Measurements from ENCODE around the gene ULK4.
"Not testable (repeated sequence)": the region's sequence is repeated elsewhere in the genome, so short reads cannot be mapped to it uniquely, and the experiment has no call there.

The ULK4 gene

DNA sequence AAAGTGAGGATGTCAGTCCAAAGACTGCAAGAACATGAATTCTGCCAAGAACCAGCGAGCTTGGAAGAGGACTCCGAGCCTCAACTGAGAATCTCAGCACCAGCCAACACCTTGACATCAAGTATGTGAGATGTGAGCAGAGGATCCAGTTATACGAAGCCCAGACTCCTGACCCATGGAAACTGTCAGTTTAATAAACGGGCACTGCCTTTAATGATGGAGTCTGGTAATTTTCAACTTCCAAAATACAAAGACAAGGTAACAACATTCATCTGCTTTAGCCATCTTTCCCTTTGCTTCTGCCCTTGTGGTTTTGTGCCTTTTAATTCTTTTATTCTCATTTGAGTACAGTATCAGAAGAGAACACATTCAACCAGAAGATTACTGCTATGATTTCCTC, 211.9 kb downstream of the ULK4 start:
- DNase-seq, result no peak

DNA sequence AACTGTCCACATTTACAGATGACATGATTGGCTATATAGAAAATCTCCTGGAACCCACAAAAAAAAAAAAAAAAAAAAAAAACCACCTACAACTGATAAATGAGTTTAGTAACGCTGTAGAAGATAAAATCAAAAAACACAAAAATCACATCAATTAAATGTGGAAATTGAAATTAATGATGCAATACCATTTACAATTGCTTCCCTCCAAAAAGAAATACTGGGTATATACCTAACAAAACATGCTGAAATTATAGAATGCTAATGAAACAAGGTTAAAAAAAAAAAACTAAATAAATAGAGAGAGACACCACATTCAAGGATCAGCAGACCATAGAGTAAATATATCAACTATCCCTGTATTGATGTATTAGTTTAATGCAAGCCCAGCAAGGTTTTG, 215.7 kb downstream of the ULK4 start:
- DNase-seq, result no peak

DNA sequence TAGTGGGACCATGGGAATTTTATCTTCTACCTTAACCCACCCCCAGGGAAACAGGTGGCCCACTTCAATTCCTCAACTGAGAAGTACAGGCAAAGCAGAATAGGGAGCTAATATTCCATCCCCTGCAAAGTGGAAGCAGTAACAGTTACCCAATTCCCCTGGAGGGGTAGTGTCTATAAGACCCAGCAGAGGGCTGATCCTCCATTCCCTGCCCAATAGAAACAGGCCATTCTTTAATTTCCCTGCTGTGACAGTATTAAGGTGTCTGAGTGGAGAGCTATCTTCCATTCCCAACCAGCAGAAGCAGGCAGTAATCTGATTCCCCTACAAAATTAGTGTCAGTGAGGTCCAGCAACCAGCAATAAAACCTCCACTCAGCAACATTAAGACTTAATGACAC, 219.8 kb downstream of the ULK4 start:
- no peak for DNase-seq

DNA sequence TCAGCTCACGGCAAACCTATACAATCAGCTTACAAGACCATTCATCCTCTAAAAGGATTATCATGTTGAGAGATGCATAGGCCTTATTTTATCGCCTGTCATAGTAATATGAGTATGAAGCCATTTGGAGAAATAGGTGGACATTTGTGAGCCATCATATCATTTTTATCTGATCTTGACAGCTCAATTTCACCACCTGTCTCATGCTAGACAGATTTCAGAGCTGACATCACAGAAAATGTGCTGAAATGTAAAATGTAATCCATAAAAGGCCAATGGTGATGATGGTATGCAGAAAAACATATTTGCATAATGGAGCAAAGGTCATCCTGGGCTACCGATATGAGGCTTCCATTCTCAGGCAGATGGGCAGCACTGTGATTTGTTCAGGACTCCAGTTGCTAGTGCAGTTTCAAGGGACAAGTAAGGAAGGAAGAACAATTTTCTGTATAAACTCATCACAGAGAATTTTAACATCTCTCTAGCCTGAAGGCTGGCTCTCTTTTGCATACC, 221.5 kb downstream of the ULK4 start:
- no peak for DNase-seq

DNA sequence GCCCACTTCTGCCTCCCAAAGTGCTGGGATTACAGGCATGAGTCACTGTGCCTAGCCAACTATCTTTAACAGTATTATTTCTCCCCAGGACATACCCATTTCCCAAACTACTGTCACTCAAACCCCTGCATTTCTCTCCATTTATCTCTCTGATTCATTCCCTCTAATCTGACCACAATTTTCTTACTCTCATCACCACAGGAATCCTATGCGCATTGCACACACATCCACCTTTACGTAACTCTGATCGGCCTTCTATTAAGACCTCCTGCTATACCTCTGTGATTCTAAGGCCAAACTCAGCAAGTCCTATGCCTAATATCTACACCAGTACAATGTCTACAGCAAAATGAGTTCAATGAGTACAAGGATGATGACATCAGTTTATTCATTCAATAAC, 235.0 kb downstream of the ULK4 start:
- DNase-seq, result no peak

DNA sequence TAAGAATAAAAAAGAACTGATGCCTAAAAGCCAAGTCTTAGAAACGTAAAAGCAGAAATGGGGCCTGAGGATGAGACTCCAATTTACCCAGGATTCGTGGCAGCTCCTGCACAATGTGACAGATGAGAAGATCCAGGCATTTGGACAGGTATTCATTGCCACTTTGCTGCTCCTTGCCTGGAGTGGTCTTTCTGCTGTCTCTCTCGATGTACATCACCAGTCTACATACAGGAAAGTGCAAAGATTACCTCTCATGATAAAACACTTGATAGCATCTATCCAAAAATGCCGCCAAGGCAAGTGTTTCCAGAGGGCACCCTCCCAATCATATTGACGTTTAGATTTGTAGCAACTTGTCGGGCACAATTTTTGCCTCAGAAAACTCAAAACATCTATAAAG, 244.3 kb downstream of the ULK4 start:
- no peak for DNase-seq

DNA sequence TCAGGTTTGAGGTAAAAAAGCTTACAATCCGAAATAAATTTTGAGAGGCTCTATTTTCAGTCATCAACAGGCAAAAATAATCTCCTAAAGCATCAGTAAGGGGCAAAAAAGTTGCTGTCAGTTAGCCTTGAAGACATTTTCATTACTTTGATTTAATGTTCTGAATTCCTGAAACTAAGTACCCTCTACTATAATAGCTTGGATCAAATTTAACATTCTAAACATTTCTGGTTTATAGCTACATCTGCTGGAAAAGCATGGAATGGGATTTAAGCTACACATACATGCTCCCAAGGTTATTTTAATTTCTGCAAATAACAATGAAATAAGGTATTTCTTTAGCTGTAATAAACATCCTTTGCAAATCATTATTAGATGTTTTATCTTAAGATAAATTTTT, 245.4 kb downstream of the ULK4 start:
- DNase-seq, result peak in 1 of 2 experiments; percentile 8

DNA sequence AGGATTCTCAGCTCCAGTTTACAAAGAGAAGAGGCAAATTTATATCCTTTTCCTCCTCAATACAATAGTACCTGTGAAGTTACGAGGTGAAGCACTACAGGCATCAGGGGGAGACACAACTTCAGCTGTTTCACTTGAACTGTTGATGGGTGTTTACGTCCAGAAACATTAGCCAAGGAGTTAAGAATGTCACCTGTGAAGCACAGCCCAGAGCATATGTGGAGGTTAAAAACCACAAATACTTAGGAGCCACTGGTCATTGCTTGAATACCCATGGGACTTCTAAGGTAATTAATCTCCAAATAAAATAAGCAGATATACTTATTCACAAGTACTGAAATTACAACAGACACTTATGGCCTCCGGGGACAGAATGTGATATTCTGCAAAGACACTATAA, 246.5 kb downstream of the ULK4 start:
- DNase-seq, result no peak

DNA sequence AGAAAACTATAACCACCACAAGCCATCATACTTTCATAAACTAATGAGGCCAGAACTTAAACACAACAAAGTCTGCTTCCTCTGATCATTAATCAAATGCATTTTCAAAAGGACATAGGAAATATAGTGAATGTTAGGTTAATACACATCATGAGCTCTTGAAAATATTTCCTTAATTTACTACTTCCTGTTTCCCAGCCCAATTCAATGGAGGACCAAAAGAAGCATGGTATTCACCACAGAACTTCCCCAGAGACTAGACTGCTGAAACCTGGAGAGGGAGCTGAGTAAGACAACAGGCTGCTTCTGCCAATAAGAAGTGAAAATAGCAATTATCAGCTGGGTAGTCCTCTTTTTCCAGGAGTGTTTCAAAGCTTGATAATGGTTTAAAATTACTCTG, 250.3 kb downstream of the ULK4 start:
- DNase-seq, result no peak

DNA sequence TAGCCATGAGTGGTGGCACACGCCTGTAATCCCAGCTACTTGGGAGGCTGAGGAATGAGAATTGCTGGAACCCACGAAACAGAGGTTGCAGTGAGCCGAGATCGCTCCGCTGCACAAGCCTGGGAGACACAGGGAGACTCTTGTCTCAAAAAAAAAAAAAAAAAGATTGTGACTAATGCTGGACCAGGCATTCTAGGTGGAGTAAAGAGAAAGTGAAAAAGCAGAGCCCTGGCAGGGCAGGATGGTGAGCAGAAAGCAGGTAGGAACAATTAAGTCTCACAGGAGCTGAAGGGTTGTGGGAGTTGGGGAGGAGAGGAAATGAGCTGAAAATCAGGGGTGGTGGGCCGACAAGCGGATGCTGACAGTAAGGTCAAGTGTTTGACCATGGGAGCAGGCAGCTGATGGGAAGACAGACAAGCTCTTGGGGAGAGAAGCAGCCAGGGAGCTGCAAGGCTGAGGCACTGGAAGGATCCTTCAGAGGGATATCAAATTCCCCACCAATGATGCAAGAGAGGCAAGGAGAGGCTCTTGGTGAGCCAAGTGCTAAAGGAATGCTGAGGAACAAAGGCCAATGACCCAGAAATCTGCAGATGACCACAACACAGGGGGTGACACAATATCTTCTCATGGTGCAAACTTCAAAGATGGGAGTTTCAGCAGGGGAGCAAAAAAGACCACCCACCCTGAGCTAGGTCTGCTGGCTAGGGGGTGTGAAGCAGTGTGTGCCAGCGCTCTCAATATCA, 251.1 kb downstream of the ULK4 start:
- no peak for DNase-seq

DNA sequence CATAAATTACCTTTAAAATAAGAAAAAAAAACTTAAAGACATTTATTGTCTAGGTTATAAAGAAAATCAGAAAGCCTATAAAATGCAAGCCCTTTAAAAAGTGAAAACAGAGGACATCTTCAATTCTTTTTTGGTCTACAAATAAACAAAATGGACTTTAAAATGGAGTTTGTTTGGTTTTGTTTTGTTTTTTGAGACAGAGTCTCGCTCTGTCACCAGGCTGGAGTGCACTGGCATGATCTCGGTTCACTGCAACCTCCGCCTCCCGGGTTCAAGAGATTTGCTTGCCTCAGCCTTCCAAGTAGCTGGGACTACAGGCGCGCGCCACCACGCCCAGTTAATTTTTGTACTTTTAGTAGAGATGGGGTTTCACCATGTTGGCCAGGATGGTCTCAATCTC, 252.7 kb downstream of the ULK4 start:
- DNase-seq, result not testable (repeated sequence)

DNA sequence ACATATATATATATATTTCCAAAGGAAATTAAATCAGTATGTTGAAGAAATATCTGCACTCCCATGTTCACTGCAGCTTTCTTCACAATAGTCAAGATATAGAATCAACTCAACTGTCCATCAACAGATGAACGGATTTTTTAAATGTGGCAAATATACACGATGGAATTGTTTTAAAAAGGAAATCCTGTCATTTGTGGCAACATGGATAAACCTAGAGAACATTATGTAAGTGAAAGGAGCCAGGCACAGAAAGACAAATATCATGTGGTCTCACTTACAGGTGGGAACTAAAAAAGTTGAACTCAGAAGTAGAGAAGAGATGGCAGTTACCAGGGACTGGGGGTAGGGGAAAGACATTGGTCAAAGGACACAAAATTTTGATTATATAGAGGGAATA, 253.7 kb downstream of the ULK4 start:
- no peak for DNase-seq

DNA sequence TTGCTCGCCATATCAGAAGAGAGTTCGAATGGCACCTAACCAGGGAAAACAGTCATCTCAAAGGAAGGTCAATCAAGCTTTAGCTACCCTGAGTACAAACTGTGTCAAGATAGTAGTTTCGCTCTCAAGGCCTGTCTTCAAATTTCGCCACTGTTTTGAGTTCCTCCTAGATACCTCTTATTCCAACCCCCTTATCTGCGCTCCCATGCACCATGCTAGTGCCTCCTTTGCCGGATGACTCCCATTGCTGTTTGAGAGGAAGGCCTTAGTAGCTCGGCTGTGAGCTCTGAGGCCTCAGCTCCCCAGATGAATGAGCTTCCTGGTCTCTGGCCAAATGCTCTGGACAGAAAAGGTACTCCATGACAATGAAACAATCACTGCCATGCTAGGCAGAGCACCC, 256.0 kb downstream of the ULK4 start:
- no peak for DNase-seq

DNA sequence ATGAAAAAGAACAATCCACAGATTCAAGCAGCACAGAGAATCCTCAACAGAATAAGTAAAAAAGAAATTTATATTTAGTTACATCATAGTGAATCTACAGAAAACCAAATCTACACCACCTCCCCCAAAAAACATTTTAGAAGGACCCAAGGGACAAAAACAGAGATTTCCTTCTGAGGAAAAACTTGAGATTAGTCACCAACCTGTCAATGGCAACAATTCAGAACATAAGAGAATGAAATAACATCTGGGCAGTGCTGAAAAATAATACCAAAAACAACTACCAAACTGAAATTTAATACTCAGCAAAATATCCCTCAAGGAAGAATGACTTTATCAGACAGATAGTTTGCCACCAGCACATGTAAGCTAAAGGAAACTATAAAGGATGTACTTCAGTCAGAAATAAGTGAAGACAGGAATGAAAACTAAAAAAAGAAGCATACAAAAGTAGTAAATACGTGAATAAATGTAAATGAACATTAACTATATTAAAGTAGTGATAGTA, 260.7 kb downstream of the ULK4 start:
- no peak for DNase-seq

DNA sequence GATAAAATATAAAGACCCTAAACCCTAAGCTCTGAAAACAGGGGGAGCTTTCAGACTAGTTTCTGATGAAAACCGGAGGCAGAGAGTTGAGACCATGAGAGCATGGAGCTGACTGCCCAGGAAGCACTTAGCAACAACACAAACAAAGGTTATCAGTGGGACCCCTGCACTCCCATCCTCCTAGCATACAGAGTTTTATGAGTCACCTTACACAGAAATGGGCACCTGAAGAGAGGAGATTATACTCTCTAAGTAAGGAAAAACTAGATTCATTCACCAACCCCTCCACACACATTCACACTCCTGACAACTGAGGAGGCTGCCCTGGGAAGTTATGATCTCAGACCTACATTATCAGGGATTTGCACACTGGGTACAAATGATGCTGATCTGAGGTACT, 261.7 kb downstream of the ULK4 start:
- no peak for DNase-seq

DNA sequence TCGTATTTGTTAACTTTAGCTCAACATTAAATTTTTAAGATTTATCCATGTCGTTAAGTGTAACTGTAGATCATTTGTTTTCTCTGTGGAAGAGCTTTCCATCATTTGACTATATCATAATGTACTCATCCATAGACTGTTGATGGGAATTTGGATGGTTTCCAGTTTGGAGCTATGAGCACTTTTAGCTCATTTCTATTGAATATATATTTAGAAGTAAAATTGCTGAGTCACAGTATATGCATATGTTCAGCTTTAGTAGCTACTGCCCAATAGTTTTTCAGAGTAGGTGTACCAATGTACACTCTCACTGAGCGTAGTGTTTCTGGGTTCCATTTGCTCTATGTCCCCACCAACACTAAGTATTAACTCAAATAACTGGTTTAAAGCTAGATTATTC, 263.0 kb downstream of the ULK4 start:
- DNase-seq, result no peak

DNA sequence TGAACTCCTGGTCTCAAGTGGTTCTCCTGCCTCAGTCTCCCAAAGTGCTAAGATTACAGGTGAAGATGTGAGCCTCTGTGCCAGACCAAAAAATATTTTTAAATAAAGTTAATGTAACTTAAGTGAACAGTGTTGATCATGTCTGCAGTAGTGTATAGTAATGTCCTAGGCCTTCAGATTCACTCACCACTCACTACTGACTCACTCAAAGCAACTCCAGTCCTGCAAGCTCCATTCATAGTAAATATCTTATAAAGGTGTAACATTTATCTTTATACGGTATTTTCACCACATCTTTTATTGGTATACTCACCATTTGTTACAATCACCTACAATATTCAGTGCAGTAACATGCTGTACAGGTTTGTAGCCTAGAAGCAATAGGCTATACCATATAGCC, 264.2 kb downstream of the ULK4 start:
- no peak for DNase-seq

DNA sequence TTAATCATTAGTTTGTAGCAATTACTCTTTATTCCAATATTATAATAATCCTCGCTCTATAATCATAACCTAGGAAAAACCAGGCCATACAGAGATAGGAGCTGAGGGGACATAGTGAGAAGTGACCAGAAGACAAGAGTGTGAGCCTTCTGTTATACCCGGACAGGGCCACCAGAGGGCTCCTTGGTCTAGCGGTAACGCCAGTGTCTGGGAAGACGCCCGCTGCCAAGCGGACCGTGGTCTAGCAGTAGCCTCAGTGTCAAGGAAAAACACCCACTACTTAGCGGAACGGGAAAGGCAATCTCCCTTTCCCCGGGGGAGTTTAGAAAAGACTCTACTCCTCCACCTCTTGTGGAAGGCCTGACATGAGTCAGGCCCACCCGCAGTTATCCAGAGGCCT, 266.1 kb downstream of the ULK4 start:
- DNase-seq, result not testable (repeated sequence)

DNA sequence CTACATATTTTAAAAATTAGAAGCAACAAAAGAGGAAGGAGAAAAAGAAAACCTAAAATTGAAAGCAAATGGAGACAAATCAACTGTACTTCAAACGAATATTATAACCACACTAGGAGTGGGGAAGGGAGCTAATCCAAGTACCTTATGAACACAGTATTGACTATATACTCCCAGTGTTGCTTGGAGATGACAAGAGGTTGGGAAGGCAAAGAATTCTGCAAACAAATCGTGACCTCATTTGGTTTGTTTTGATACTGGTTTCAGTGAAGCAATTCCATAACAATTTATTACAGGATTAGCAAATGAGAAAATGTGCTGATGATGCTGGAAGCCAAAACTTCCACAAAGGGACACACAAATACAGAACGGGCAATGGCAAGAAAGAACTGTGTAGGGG, 268.1 kb downstream of the ULK4 start:
- DNase-seq, result no peak

DNA sequence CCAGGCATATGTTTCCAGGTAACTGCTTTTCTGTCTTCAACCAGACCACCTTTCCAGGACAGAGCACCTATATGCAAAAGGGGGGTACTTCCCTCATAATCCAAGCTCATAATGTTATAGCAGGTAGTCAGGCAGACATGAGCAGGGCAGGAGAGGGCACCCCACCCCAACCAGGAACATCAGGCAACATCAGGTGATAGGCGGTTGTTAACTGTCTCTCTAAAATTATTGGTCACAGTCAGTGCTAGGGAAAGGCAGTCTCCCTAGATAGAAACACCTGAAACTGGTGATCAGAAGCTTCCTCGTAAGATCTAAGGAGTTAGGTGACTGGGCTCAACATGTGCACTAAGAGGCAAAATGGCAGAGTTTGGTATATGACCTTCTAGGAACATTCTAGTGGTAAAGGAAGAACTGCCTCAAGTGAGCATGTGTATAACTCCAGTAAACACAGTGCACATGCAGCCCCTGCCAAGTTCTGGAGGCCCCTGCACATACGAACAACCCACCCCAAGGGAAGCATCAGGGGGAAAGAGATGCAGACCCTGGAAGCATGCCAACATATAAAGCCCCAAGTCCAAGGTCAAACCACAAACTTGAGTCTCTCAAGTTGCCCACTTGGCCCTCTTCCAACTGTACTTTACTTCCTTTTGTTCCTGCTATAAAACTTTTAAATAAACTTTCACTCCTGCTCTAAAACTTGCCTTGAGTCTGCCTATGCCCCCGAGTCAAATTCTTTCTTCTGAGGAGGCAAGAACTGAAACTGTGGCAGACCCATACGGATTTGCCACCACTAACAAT, 270.9 kb downstream of the ULK4 start:
- no peak for DNase-seq

DNA sequence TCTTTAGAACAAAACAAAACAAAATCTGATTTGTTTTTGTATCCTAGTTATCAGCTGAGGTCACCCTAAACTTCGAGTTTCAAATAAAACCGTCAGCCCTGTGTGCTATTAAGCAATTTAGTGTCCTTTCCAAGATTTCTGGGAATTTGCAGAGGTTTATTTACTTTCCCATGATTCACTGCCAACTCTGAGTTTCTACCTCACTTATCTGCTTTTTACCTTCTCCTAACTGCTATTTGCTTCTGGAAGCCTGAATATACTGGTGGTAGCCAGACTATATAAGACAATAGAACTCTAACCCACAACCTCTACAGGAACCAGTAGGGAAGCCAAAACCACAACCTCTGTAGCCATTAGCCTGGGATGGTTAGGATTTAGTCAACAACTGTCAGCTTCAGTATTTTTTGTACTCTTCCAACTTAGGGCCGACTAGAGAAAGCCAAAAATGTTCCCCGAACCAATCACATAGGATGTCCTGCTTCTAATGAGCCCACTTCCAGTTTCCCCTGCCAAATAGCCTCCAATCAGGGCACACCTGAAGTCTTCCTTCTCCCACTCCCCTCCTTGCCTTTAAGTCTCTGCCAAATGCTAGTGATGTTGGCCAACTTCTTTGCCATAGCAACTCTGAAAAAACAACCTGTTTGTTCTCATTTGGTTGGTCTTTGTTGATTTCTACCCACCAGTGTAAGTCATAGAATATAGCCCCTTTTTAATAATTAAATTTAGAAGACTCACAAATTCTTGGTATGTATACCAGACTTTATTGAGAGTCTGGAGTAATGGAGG, 273.1 kb downstream of the ULK4 start:
- DNase-seq, result no peak

DNA sequence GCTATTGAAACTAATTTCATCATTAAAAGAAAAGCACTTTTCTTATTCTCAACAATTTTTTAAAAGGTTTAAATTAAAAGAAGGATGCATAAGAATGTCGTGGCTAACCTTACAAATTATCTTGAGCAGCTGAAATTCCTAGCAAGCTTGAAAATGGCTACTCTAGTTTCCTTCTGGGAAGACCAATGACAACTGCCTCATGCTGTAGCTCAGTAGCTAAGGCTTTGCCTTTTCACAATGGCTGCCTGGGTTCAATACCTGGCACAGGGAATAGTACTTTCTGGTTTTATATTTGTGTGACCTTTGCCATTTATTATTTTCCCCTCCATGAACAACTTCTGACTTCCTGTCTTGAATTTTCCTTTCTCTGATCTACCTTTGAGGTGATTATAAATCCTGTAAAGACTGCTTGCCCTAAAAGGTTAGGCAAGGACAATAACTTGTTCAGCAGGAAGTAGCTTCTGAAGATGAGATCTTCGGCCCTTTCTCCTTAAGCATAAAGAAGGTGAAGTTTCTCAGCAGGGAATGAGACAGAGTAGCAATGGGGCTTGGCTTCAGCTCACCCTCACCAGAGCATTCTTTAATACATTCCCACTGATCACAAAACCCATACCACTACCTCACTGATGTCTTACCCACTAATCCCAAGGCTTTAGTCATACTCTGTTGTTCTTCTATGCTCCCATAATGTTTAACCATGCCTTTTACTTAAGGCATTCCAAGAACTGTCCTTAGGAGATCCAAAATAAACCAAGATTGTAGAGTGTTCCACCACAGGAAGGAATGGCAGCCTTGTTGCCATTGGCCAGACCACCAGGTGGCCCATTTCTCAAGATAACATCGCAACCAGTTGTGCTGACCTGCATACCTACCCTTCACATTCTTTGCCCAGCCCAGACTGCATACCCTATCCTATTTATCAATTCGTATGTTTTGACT, 276.8 kb downstream of the ULK4 start:
- DNase-seq, result no peak
